Spleen (tissue), 11 donors: ENCODE data around the gene NEAT1. TPM values are rescaled to one million over a fixed set of nuclear protein-coding genes. Genes with fewer than 3 reads are reported as not detected.
A peak's percentile ranks its signal among the peaks of the same experiment; 100 is the strongest.

Source experiments
- DNase-seq: peaks from one replicate; pipeline ENCODE4 v3.0.0-alpha.2; 2020
- H3K27ac ChIP-seq, 8 donors: fragments of 200-600 bp; sonication (generic) in 7 of 8; 1 replicate in 4 of 8; 2 replicates in 4 of 8; pipeline versions ENCODE4 v1.5.0 to v1.8.0; 2016 to 2021; ENCODE audit warnings: inconsistent platforms in 4 of 8, mild to moderate bottlenecking in 4 of 8, moderate library complexity in 1 of 8
- H3K27me3 ChIP-seq, 7 donors: fragments of 200-600 bp; sonication (generic) in 6 of 7; replicated peaks in 1 of 7; 1 replicate in 4 of 7; 2 replicates in 3 of 7; pipeline versions ENCODE4 v1.5.0 to v1.8.0; 2016 to 2021; ENCODE audit warnings: inconsistent platforms in 3 of 7, mild to moderate bottlenecking in 1 of 7
- H3K36me3 ChIP-seq, 6 donors: fragments of 200-600 bp; sonication (generic) in 5 of 6; 1 replicate in 4 of 6; 2 replicates in 2 of 6; pipeline versions ENCODE4 v1.5.0 to v1.8.0; 2016 to 2021; ENCODE audit warnings: inconsistent platforms in 2 of 6
- H3K4me1 ChIP-seq, 6 donors: fragments of 200-600 bp; sonication (generic) in 5 of 6; 1 replicate in 3 of 6; 2 replicates in 3 of 6; pipeline versions ENCODE4 v1.5.0 to v1.8.0; 2016 to 2021; ENCODE audit warnings: inconsistent platforms in 3 of 6
- H3K4me3 ChIP-seq, 8 donors: fragments of 200-600 bp; sonication (generic) in 7 of 8; 1 replicate in 4 of 8; 2 replicates in 4 of 8; pipeline versions ENCODE4 v1.5.0 to v1.8.0; 2016 to 2021; ENCODE audit warnings: inconsistent platforms in 4 of 8, mild to moderate bottlenecking in 4 of 8, moderate library complexity in 2 of 8
- H3K9me3 ChIP-seq, 8 donors: fragments of 200-600 bp; sonication (generic) in 7 of 8; 1 replicate in 4 of 8; 2 replicates in 4 of 8; pipeline versions ENCODE4 v1.5.0 to v1.8.0; 2016 to 2021; ENCODE audit warnings: inconsistent platforms in 4 of 8
- CTCF ChIP-seq, 11 experiments: fragments of 200-600 bp in 7 of 11; fragments of 450-650 bp in 4 of 11; sonication (generic) in 4 of 11; IDR thresholded peaks in 8 of 11; conservative IDR thresholded peaks in 3 of 11; 1 replicate in 7 of 11; 2 replicates in 4 of 11; pipeline versions ENCODE4 v1.4.0 to v1.8.0; 2016 to 2021; ENCODE audit warnings: antibody characterized with exemption in 11 of 11, inconsistent platforms in 4 of 11, mild to moderate bottlenecking in 1 of 11
- POLR2A ChIP-seq, 3 donors: fragments of 450-650 bp; IDR thresholded peaks; one replicate each; pipeline ENCODE4 v1.5.1; 2017; ENCODE audit warnings: antibody characterized with exemption in 3 of 3, mild to moderate bottlenecking in 1 of 3
- POLR2AphosphoS5 ChIP-seq, 3 donors: sonication (generic); formaldehyde crosslinking; IDR thresholded peaks; one replicate each; pipeline ENCODE4 v1.5.1; 2017; ENCODE audit warnings: antibody characterized with exemption in 3 of 3
- WGBS, 5 donors: extraction: QIAGEN DNeasy Blood & Tissue Kit in 3 of 5; methylation state at CpG; one replicate each; pipeline versions ENCODE4 v1.1.5 to v1.1.7; 2013 to 2018; 5-methylcytosine and 5-hydroxymethylcytosine counted together
- intact Hi-C: fragments of 100-400 bp; cut with DNase I; formaldehyde crosslinking; loops from one replicate; pipeline ENCODE4 v1.15.0; 2023; ENCODE audit warnings: low total_unique reads
- polyA plus RNA-seq, 3 donors: library from polyadenylated mRNA; stranded (reverse); fragments of 200-250 nt; gene quantifications; one replicate each; pipeline ENCODE4 v1.2.1, GENCODE V29; 2013
- total RNA-seq, 7 donors: library from RNA; depleted of rRNA in 3 of 7; stranded (reverse); fragments of >200 nt in 3 of 7; fragmentation: NEBNext Ultra II Directional in 4 of 7; extraction: Animal tissue kit (Norgen Biotek cat#: 25700) in 4 of 7; gene quantifications; one replicate each; pipeline versions ENCODE4 v1.1.0 to v1.2.1, GENCODE V29; 2016 to 2021
- donor health status: healthy with polysubstance abuse.
- donor health status: DM: no; HTN: no; CAD: no; lungs with moderate emphysema.
- donor health status: DM: no; HTN: no; CAD: no.
- donor health status: Bipolar disorder and iron deficiency.
- donor health status: healthy.
- donor health status: DM: no; HTN: no; CAD: no.
- donor health status: DM: yes; HTN: yes; CAD: no.

The NEAT1 gene
- total and polyA plus RNA-seq, 10 donors = 266 to 1,804 (median 874) TPM

DNA sequence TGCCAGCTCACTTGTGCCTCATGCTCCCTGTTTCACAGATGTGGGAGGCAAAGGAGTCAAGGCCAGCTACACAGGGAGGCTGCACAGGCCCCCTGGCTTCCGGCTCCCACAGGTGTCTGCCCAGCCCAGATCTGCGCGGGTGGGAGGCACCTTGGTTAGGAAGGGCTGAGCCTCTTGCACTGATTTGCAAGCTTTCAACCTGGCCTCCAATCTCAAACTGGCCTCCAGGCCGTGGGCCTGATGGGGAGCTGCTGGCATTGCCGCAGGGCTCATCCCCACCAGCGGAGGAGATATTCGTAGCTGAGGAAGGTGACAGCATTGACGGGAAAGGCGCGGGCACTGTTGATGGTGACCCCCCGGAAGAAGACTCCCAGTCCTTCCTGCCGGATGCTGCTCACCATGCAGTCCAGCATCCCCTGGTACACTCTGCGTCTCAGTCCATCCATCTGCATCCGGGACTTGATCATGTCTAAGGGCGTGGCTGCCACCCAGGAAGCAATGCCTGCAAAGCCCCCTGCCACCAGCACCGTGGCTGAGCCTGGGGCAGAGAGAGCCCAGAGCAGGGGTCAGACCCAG is 46.4 kb upstream of the NEAT1 start:
- Histone ChIP-seq H3K4me1 (peaks cover 3 to 45% (median 27%) of the 10 kb centered on the region in 6 donors), H3K27me3 (no peaks in the 10 kb centered on the region), H3K4me3 (no peak overlapping the region), H3K27ac (peak overlapping the region in 1 of 8 donors; percentile 97), H3K9me3 (no peaks in the 10 kb centered on the region), H3K36me3 (peaks cover 0 to 23% (median 0%) of the 10 kb centered on the region in 6 donors)
- intact Hi-C loops = no loop called here
- TF ChIP-seq POLR2A (IDR thresholded peaks at IDR 0.05) (no peak), CTCF (IDR thresholded peaks at IDR 0.05 in 8 of 11, conservative IDR thresholded peaks at IDR 0.05 in 3 of 11) (no peak), POLR2AphosphoS5 (IDR thresholded peaks at IDR 0.05) (peak in 1 of 3 donors; percentile 36)
- DNase-seq = peak; percentile 69
- WGBS, 5 donors = 83 to 94% (median 91%) methylated on average over 15 to 16 of the region's 16 CpGs

GRCh38 chr11:65377036-65377435 is 45.6 kb upstream of the NEAT1 start:
- H3K4me1 ChIP-seq = peaks cover 10 to 53% (median 35%) of the 10 kb centered on the region in 6 donors
- no peak overlapping the region for H3K4me3 ChIP-seq
- no peaks in the 10 kb centered on the region for H3K9me3 ChIP-seq
- H3K36me3 ChIP-seq = peaks cover 0 to 23% (median 0%) of the 10 kb centered on the region in 6 donors
- 71 to 87% (median 78%) methylated on average over 5 to 8 of the region's 8 CpGs for WGBS, 5 donors
- TF ChIP-seq CTCF (IDR thresholded peaks at IDR 0.05 in 8 of 11, conservative IDR thresholded peaks at IDR 0.05 in 3 of 11) (no peak), POLR2A (IDR thresholded peaks at IDR 0.05) (no peak), POLR2AphosphoS5 (IDR thresholded peaks at IDR 0.05) (peak in 1 of 3 donors; percentile 19)
- intact Hi-C loops = no loop called here
- peak overlapping the region in 2 of 8 donors; percentile 97 to 98 for H3K27ac ChIP-seq
- no peaks in the 10 kb centered on the region for H3K27me3 ChIP-seq
- peak; percentile 71 for DNase-seq

DNA sequence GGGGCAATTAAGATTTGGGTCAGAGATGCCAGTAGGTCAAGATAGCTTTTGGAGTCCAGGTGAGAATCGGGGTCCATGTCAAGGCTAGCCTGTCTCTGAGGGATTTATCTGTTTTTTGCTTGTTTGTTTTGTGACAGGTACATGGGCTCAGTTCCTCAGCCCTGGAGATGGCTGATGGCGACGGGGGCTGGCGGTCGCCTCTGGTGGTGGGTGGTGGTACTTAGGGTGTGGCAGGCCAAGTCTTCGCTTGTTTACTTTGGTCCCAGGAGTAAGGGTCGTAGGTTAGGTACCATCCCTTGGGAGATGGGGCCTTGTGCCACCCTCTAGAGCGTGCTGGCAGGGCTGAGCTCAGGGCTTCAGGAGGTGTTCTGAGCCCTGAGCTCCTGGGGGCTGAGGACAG is 44.8 kb upstream of the NEAT1 start:
- Histone ChIP-seq H3K4me1 (peaks cover 12 to 60% (median 39%) of the 10 kb centered on the region in 6 donors), H3K36me3 (peaks cover 0 to 23% (median 0%) of the 10 kb centered on the region in 6 donors), H3K4me3 (no peak overlapping the region), H3K27ac (peak overlapping the region in 7 of 8 donors; percentile 38 to 98 (median 53)), H3K9me3 (no peaks in the 10 kb centered on the region), H3K27me3 (no peaks in the 10 kb centered on the region)
- no peak for TF ChIP-seq POLR2A (IDR thresholded peaks at IDR 0.05)
- no peak for TF ChIP-seq POLR2AphosphoS5 (IDR thresholded peaks at IDR 0.05)
- intact Hi-C loops = no loop called here
- DNase-seq = no peak
- WGBS, 5 donors = 85 to 92% (median 90%) methylated on average over 7 to 8 of the region's 8 CpGs

GRCh38 chr11:65378208-65378927 is 44.2 kb upstream of the NEAT1 start:
- no peak for TF ChIP-seq POLR2A (IDR thresholded peaks at IDR 0.05)
- TF ChIP-seq POLR2AphosphoS5 (IDR thresholded peaks at IDR 0.05) = no peak
- no peak for TF ChIP-seq CTCF (IDR thresholded peaks at IDR 0.05 in 8 of 11, conservative IDR thresholded peaks at IDR 0.05 in 3 of 11)
- Histone ChIP-seq H3K4me1 (peaks cover 18 to 66% (median 45%) of the 10 kb centered on the region in 6 donors), H3K36me3 (peaks cover 0 to 23% (median 0%) of the 10 kb centered on the region in 6 donors), H3K27me3 (no peaks in the 10 kb centered on the region), H3K27ac (peak overlapping the region in 7 of 8 donors; percentile 38 to 98 (median 53)), H3K4me3 (no peak overlapping the region), H3K9me3 (no peaks in the 10 kb centered on the region)
- DNase-seq = no peak
- intact Hi-C loops = no loop called here
- 48 to 63% (median 56%) methylated on average over 18 to 19 of the region's 19 CpGs for WGBS, 5 donors
